Measurements from ENCODE around the gene WSCD2.

DNA sequence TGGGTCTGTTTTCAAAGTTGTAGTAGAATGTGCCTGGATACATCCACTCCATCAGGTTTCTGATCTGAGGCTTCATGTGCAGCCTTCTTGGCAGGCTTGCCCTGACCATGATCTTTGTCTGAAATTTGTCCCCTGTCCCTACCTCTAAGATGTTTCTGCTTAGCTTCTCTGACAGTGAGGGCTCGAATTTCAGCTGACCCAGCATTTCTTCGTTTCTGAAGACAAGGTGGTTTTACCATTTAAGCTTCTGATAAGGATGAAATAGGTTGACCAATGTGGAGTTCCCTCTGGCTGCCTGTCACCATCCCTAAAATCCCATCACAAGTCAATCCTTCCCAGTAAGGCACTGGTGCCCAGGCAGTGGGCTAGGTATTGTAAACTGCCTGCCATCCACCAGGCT is 153.1 kb downstream of the WSCD2 start:
- TF ChIP-seq GATA3 (IDR thresholded peaks at IDR 0.05; ENCODE audit: low read depth, low read length) (no peak), GATA2 (IDR thresholded peaks at IDR 0.05; ENCODE audit: low read depth, low read length) (no peak)
